ENCODE data around the gene RDH13.

- no peak for TF ChIP-seq ZBTB43 (CRISPR knock-in tag; IDR thresholded peaks at IDR 0.05)
- TF ChIP-seq CTCF (IDR thresholded peaks at IDR 0.05): no peak
- TF ChIP-seq MAX (CRISPR knock-in tag; IDR thresholded peaks at IDR 0.05): no peak
- no peak for TF ChIP-seq SP1 (CRISPR knock-in tag; conservative IDR thresholded peaks at IDR 0.05)
- TF ChIP-seq ZNF671 (CRISPR knock-in tag; IDR thresholded peaks at IDR 0.05): no peak
- no peak for TF ChIP-seq MLX (CRISPR knock-in tag; IDR thresholded peaks at IDR 0.05)
- TF ChIP-seq ESRRA (CRISPR knock-in tag; IDR thresholded peaks at IDR 0.05; ENCODE audit: borderline replicate concordance): no peak
- TF ChIP-seq STAT6 (CRISPR knock-in tag; conservative IDR thresholded peaks at IDR 0.05; ENCODE audit: low read depth): no peak
- TF ChIP-seq USF2 (CRISPR knock-in tag; IDR thresholded peaks at IDR 0.05): no peak
- TF ChIP-seq JUN (CRISPR knock-in tag; IDR thresholded peaks at IDR 0.05): no peak
- TF ChIP-seq ATF2 (CRISPR knock-in tag; IDR thresholded peaks at IDR 0.05; ENCODE audit: borderline replicate concordance, low read depth): no peak
- TF ChIP-seq ETV6 (CRISPR knock-in tag; IDR thresholded peaks at IDR 0.05): peak; percentile 64; the same call in 1 of the 2 replicates
- no peak for TF ChIP-seq PREB (CRISPR knock-in tag; IDR thresholded peaks at IDR 0.05; ENCODE audit: borderline replicate concordance)
- no peak for TF ChIP-seq ZNF512 (CRISPR knock-in tag; IDR thresholded peaks at IDR 0.05; ENCODE audit: borderline replicate concordance)
These were observed 35.2 kb downstream of the RDH13 start for GRCh38 chr19:55027472-55028337.
